NCI-H128 (cell line): ENCODE data around the gene TAX1BP1.

Source experiments
- DNase-seq: peaks from one replicate; lab custom pipeline; 2025; ENCODE audit not compliant: unreplicated experiment; lab: John Stamatoyannopoulos, UW

The TAX1BP1 gene

GRCh38 chr7:27739909-27740448, at the start of gene TAX1BP1:
TSS of gene TAX1BP1 (plus strand) at chr7:27740162. CDS start at chr7:27748525, 8,363 bp downstream.
- peak; percentile 86 for DNase-seq

GRCh38 chr7:27690649-27691048, 49.3 kb upstream of the TAX1BP1 start:
- no peak for DNase-seq

DNA sequence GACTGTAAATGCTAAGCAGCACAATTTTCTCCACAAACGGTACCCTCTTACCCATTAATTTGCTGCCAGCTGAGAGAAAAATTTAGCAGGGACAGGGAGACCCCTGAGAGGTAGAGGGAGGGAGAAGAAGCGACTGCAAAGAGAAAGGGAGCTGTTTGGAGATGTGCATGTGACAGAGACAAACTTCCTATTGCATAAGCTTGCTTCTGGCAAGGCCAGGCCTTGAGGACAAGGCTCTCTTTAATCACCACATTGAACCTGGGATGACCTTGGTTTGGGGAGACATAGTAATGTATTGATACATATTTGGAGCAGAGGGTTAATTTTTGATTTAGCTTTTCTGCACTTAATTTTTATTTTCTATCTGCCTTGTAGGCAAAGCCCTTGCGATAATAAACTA, 46.2 kb upstream of the TAX1BP1 start:
- DNase-seq, result no peak

- no peak for DNase-seq
These were observed 44.9 kb upstream of the TAX1BP1 start for GRCh38 chr7:27695096-27695495.

GRCh38 chr7:27697861-27698430, 42.0 kb upstream of the TAX1BP1 start:
- DNase-seq, result no peak

DNA sequence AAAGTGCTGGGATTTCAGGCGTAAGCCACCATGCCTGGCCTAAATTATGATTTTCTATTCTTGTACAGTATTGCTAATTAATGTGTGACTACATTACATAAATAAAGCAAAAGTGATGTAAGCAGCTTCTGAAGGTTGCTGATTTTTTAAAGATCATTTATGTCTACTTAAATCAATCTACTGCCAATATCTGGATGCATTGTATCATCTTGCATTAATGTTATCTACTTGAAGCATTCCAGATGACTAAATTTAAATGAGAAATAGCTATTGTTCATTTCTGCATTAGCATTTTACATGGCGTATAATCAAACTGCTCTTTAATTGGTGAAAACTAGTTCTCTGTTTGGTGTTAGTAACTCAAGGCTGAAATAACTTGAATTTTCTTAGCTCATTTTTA, 40.2 kb upstream of the TAX1BP1 start:
- DNase-seq, result no peak

- DNase-seq, result no peak
These were observed 39.5 kb upstream of the TAX1BP1 start for GRCh38 chr7:27700501-27700900.

- DNase-seq, result no peak
These were observed 36.8 kb upstream of the TAX1BP1 start for GRCh38 chr7:27703181-27703580.

DNA sequence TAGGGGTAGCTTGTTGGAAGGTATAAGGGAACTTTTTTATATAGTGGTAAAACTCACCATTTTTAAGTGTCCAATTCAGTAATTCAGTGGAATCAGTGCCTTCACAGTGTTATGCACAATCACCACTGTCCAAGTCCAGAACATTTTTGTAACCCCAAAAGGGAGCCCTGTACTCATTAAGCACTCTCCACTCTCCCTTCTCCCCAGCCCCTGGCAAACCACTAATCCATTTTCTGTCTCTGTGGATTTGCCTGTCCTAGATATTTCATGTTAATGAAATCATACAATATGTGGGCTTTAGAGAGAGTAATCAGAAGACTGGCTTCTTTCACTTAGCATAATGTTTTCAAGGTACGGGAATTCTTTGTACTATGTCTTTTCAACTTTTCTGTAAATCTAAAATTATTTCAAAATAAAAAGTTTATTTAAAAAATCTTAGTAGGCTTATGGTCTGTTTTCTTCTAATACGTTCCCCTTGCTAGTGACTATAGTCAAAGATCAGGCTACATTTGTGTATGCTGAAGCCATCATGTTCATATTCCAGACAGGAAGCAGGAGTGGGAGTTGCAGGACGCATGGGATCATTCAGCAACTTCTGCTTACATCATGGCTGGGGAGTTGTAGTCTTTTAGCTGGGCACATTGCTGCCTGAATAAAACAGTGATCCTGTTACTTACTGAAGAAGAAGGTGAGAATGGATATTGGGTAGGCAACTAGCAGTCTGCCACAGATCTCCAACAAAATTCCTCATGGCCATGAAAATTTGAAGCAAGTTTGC, 35.4 kb upstream of the TAX1BP1 start:
- no peak for DNase-seq

GRCh38 chr7:27705200-27705594, 34.8 kb upstream of the TAX1BP1 start:
- no peak for DNase-seq

DNA sequence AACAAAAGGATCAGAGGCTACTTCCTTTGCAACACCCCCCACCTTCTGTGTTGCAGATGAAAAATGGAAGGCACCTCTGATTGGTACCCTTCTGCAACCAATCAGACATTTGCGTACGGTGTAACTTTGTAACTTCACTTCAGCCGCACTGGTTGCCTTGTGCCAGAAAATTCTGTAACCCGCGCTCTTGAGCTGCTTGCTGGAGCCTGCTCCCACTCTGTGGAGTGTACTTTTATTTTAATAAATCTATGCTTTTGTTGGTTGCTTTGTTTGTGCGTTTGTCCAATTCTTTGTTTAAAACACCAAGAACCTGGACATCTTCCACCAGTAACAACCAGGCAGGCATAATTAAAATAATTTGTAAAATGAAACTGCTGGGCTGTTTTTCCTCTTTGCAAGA, 31.5 kb upstream of the TAX1BP1 start:
- DNase-seq, result no peak

- DNase-seq, result no peak
These were observed 30.6 kb upstream of the TAX1BP1 start for GRCh38 chr7:27709137-27710075.

DNA sequence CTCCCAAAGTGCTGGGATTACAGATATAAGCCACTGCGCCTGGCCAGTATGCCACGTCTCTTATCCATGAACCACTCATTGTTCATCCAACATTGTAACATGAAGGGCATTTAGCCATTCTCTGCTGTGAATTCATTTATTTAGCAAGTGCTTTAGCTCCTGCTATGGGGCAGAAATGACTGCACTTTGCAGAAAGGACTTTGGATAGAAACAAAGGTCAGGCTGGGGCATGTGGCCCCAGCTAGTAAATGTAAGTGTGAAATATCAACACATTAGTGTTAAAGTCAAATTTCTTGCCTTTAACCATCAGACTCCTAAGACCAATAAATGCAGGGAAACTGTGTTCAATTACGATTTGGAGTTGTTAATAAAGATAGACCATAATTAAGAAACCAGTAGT, 27.7 kb upstream of the TAX1BP1 start:
- DNase-seq, result no peak

DNA sequence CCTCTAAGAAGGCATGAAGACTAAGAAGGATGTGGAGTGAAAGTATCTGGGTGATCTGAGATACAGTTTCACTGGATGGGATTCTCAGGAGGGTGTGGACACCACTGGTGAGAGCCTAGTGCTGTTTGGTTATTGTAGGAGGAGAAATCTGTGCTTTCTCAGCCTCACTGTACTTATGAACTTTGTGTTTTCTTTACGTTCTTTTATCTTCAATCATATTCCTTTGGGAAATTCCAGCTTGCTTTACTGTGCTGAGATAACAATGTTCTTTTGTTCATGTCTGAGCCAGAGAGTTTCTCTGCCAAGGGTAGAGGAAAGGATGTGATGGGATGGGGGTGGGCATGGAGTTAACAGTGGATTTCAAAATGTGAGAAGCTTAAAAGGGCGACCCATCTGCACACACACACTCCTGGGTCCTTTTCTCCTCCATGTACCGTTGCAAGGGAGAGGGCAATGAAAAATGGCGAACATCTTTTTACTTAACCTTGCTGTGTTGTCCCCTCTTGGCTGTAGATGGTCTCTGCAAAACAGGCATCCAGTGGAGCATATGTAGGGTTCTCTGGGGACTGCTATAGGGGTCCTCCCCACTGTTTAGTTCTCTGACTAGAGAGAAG, 25.0 kb upstream of the TAX1BP1 start:
- DNase-seq, result no peak

- no peak for DNase-seq
These were observed 16.9 kb upstream of the TAX1BP1 start for GRCh38 chr7:27723085-27723484.

DNA sequence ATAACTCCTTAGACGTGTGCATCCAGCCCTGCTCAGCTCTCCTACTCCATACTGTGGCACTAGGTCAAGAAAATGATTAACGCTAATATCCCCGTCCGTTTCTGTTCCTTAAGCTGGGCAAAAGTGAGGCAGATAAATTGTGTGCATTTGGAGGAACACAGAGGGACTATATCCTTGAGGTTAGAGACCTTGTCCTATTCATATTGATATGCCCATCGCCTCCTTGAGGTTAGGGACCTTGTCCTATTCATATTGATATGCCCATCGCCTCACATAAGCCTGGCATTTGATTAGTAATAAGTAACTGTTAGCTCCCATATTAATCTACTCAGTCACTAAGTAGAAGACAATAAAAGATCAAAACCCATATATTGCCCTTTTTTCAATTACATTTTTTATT, 12.9 kb upstream of the TAX1BP1 start:
- no peak for DNase-seq

DNA sequence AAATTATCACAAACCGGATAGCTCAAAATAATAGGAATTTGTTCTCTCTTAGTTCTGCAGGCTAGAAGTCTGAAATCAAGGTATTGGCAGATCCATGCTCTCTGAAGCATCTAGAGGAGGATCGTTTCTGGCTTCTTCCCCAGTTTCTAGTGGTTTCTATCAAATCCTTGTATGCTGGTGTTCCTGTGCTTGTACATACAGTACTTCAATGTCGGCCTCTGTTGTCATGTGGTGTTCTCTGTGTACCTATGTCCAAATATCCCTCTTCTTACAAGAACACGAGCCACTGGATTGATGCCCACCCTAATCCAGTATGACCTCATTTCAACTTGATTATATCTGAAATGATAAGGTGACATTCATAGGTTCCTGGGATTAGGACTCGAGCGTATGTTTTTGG, 9.8 kb upstream of the TAX1BP1 start:
- DNase-seq, result no peak

GRCh38 chr7:27734583-27734982, 5.4 kb upstream of the TAX1BP1 start:
- no peak for DNase-seq

GRCh38 chr7:27735165-27735564, 4.8 kb upstream of the TAX1BP1 start:
- no peak for DNase-seq

DNA sequence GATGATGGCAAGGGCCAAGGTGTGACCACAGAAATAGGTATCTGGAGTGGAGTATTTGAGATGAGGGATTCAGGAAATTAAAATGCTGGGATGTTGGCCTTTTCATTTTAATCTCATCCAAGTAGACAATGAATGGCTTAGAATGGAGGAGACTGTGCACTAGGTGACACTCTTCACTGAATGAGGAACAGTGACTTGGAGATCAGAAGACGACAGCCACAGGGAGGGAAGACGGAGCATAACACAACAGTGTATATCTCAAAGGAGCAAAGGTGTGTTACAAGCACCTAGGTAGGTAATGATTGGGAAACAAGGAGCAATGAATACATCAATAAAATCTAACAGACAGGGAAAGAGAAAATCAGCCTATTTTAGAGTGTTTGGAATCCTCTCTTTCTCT, 4.1 kb upstream of the TAX1BP1 start:
- no peak for DNase-seq

- DNase-seq, result no peak
These were observed 2.8 kb upstream of the TAX1BP1 start for GRCh38 chr7:27737178-27737577.
